GM23338 (cell line): Measurements from ENCODE around the gene ETHE1.

Experiments used
- CREB1 ChIP-seq: fragments of 250-450 bp; sonication (Bioruptor Pico); IDR thresholded peaks from 2 replicates; pipeline ENCODE4 v1.5.0; 2020; ENCODE audit warnings: low read depth, mild to moderate bottlenecking, moderate library complexity
- EZH2 ChIP-seq: fragments of 200-600 bp; sonication (generic); IDR thresholded peaks from one replicate; pipeline ENCODE4 v1.8.0; 2017; ENCODE audit warnings: antibody characterized with exemption, mild to moderate bottlenecking, low read depth; ENCODE audit not compliant: unreplicated experiment
- EZH2phosphoT487 ChIP-seq: fragments of 200-600 bp; sonication (generic); IDR thresholded peaks from one replicate; pipeline ENCODE4 v1.8.1; 2018; ENCODE audit warnings: antibody characterized with exemption; ENCODE audit not compliant: unreplicated experiment
- JUNB ChIP-seq: IDR thresholded peaks from one replicate; pipeline ENCODE4 v1.6.1; 2016; ENCODE audit warnings: antibody characterized with exemption; ENCODE audit not compliant: unreplicated experiment
- NANOG ChIP-seq: IDR thresholded peaks from 2 replicates; pipeline ENCODE4 v1.6.1; 2016; ENCODE audit warnings: antibody characterized with exemption, borderline replicate concordance
- POLR2AphosphoS5 ChIP-seq: IDR thresholded peaks from 2 replicates; pipeline ENCODE4 v1.6.1; 2016; ENCODE audit warnings: antibody characterized with exemption, low read depth
- REST ChIP-seq: IDR thresholded peaks from one replicate; pipeline ENCODE4 v1.6.1; 2018; ENCODE audit warnings: antibody characterized with exemption; ENCODE audit not compliant: unreplicated experiment
- ZNF114 ChIP-seq: fragments of 250-450 bp; sonication (Bioruptor Pico); IDR thresholded peaks from 2 replicates; pipeline ENCODE4 v1.5.0; 2020; ENCODE audit warnings: mild to moderate bottlenecking, moderate library complexity
- TF ChIP-seq, protein P1 (sequence below), 2 experiments: fragments of 200-600 bp in 1 of 2; sonication (generic) in 1 of 2; conservative IDR thresholded peaks; 2 replicates each; pipeline versions ENCODE4 v1.5.1 to v1.6.1; 2016 to 2017; ENCODE audit warnings: antibody characterized with exemption in 2 of 2, low read depth in 2 of 2, mild to moderate bottlenecking in 2 of 2, moderate library complexity in 1 of 2
- TF ChIP-seq, protein P2 (sequence below): IDR thresholded peaks from 2 replicates; pipeline ENCODE4 v1.6.1; 2016; ENCODE audit warnings: antibody characterized with exemption
- TF ChIP-seq, protein P3 (sequence below): fragments of 250-450 bp; sonication (Bioruptor Pico); IDR thresholded peaks from 2 replicates; pipeline ENCODE4 v1.5.0; 2020; ENCODE audit warnings: mild to moderate bottlenecking, moderate library complexity

DNA sequence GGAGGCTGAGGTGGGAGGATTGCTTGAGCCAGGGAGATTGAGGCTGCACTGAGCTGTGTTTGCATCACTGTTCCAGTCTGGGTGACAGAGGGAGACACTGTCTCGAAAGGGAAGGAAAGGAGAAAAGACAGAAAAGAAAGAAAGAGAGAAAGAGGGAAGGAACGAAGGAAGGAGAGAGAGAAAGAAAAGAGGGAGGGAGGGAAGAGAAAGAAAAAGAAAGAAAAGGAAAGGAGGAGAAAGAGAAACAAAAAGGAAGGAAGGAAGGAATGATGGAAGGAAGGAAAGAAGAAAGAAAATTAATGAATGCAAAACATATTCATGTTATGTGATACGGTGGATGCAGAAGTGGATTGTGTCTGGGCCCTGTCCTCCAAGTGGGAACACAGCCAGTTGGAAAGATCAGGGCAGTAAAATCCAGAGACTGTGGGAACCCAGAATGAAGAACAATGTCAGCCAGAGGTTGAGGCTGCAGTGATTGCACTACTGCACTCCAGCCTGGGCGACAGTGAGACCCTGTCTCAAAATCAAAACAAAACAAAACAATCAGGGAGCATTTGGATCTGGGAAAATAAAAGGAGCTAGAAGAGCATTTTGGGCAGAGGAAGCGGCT, 28.7 kb downstream of the ETHE1 start:
- TF ChIP-seq POLR2AphosphoS5 = no peak
- no peak for TF ChIP-seq CREB1
- TF ChIP-seq, protein P1, sequence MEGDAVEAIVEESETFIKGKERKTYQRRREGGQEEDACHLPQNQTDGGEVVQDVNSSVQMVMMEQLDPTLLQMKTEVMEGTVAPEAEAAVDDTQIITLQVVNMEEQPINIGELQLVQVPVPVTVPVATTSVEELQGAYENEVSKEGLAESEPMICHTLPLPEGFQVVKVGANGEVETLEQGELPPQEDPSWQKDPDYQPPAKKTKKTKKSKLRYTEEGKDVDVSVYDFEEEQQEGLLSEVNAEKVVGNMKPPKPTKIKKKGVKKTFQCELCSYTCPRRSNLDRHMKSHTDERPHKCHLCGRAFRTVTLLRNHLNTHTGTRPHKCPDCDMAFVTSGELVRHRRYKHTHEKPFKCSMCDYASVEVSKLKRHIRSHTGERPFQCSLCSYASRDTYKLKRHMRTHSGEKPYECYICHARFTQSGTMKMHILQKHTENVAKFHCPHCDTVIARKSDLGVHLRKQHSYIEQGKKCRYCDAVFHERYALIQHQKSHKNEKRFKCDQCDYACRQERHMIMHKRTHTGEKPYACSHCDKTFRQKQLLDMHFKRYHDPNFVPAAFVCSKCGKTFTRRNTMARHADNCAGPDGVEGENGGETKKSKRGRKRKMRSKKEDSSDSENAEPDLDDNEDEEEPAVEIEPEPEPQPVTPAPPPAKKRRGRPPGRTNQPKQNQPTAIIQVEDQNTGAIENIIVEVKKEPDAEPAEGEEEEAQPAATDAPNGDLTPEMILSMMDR (conservative IDR thresholded peaks at IDR 0.05; ENCODE audit: low read depth in 2 of 2) = no peak
- TF ChIP-seq EZH2 = no peak
- TF ChIP-seq REST = no peak
- TF ChIP-seq, protein P2, sequence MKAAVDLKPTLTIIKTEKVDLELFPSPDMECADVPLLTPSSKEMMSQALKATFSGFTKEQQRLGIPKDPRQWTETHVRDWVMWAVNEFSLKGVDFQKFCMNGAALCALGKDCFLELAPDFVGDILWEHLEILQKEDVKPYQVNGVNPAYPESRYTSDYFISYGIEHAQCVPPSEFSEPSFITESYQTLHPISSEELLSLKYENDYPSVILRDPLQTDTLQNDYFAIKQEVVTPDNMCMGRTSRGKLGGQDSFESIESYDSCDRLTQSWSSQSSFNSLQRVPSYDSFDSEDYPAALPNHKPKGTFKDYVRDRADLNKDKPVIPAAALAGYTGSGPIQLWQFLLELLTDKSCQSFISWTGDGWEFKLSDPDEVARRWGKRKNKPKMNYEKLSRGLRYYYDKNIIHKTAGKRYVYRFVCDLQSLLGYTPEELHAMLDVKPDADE = no peak
- no peak for TF ChIP-seq ZNF114 (CRISPR knock-in tag)
- no peak for TF ChIP-seq EZH2phosphoT487
- TF ChIP-seq NANOG = no peak
- no peak for TF ChIP-seq JUNB
- TF ChIP-seq, protein P3, sequence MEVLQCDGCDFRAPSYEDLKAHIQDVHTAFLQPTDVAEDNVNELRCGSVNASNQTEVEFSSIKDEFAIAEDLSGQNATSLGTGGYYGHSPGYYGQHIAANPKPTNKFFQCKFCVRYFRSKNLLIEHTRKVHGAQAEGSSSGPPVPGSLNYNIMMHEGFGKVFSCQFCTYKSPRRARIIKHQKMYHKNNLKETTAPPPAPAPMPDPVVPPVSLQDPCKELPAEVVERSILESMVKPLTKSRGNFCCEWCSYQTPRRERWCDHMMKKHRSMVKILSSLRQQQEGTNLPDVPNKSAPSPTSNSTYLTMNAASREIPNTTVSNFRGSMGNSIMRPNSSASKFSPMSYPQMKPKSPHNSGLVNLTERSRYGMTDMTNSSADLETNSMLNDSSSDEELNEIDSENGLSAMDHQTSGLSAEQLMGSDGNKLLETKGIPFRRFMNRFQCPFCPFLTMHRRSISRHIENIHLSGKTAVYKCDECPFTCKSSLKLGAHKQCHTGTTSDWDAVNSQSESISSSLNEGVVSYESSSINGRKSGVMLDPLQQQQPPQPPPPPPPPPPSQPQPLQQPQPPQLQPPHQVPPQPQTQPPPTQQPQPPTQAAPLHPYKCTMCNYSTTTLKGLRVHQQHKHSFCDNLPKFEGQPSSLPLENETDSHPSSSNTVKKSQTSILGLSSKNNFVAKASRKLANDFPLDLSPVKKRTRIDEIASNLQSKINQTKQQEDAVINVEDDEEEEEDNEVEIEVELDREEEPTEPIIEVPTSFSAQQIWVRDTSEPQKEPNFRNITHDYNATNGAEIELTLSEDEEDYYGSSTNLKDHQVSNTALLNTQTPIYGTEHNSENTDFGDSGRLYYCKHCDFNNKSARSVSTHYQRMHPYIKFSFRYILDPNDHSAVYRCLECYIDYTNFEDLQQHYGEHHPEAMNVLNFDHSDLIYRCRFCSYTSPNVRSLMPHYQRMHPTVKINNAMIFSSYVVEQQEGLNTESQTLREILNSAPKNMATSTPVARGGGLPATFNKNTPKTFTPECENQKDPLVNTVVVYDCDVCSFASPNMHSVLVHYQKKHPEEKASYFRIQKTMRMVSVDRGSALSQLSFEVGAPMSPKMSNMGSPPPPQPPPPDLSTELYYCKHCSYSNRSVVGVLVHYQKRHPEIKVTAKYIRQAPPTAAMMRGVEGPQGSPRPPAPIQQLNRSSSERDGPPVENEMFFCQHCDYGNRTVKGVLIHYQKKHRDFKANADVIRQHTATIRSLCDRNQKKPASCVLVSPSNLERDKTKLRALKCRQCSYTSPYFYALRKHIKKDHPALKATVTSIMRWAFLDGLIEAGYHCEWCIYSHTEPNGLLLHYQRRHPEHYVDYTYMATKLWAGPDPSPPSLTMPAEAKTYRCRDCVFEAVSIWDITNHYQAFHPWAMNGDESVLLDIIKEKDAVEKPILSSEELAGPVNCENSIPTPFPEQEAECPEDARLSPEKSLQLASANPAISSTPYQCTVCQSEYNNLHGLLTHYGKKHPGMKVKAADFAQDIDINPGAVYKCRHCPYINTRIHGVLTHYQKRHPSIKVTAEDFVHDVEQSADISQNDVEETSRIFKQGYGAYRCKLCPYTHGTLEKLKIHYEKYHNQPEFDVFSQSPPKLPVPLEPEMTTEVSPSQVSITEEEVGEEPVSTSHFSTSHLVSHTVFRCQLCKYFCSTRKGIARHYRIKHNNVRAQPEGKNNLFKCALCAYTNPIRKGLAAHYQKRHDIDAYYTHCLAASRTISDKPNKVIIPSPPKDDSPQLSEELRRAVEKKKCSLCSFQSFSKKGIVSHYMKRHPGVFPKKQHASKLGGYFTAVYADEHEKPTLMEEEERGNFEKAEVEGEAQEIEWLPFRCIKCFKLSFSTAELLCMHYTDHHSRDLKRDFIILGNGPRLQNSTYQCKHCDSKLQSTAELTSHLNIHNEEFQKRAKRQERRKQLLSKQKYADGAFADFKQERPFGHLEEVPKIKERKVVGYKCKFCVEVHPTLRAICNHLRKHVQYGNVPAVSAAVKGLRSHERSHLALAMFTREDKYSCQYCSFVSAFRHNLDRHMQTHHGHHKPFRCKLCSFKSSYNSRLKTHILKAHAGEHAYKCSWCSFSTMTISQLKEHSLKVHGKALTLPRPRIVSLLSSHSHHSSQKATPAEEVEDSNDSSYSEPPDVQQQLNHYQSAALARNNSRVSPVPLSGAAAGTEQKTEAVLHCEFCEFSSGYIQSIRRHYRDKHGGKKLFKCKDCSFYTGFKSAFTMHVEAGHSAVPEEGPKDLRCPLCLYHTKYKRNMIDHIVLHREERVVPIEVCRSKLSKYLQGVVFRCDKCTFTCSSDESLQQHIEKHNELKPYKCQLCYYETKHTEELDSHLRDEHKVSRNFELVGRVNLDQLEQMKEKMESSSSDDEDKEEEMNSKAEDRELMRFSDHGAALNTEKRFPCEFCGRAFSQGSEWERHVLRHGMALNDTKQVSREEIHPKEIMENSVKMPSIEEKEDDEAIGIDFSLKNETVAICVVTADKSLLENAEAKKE (CRISPR knock-in tag) = no peak
